B cell (primary cell): ENCODE data around the gene ELOVL6. TPM values are rescaled to one million over a fixed set of nuclear protein-coding genes. Genes with fewer than 3 reads are reported as not detected.

Experiments
- ATAC-seq: fragments of 200-7000 bp; cut with Tn5 transposase; one replicate; pipeline ENCODE4 v1.10.0; 2021; ENCODE audit warnings: low read depth, mild to moderate bottlenecking, moderate number of reproducible peaks, moderate library complexity
- CTCF ChIA-PET: fragments of 350-600 bp; sonication (Branson Sonifier 250); formaldehyde crosslinking; loops from one replicate; lab custom pipeline; 2021; ENCODE audit warnings: antibody characterized with exemption, inconsistent platforms; lab: Charles Lee
- POLR2A ChIA-PET: fragments of 350-600 bp; sonication (Branson Sonifier 250); formaldehyde crosslinking; loops from one replicate; lab custom pipeline; 2021; ENCODE audit warnings: antibody characterized with exemption; lab: Charles Lee
- DNase-seq: peaks from one replicate; pipeline ENCODE4 v3.0.0; 2013
- H2AFZ ChIP-seq: 2 replicates; pipeline ENCODE4 v1.6.1; 2012; ENCODE audit warnings: mild to moderate bottlenecking, low read depth, low read length; ENCODE audit not compliant: insufficient read depth, poor library complexity, severe bottlenecking
- H3K27ac ChIP-seq, 2 donors: 1 replicate in 1 of 2; 2 replicates in 1 of 2; pipeline ENCODE4 v1.5.1; 2012 to 2013; ENCODE audit warnings: low read length in 2 of 2, mild to moderate bottlenecking in 2 of 2, moderate library complexity in 1 of 2
- H3K27me3 ChIP-seq, 4 experiments: fragments of 200-600 bp in 1 of 4; sonication (generic) in 1 of 4; replicated peaks in 1 of 4; 1 replicate in 2 of 4; 2 replicates in 2 of 4; pipeline versions ENCODE4 v1.6.1 to v1.7.0; 2013 to 2016; ENCODE audit warnings: low read length in 3 of 4, mild to moderate bottlenecking in 2 of 4, mixed read lengths in 1 of 4, moderate library complexity in 1 of 4; ENCODE audit not compliant: insufficient read depth in 4 of 4, control insufficient read depth in 3 of 4; ENCODE audit errors: control extremely low read depth in 1 of 4
- H3K36me3 ChIP-seq, 2 experiments: replicated peaks in 1 of 2; 1 replicate in 1 of 2; 2 replicates in 1 of 2; pipeline versions ENCODE4 v1.6.1 to v1.7.1; 2013; ENCODE audit warnings: low read length in 1 of 2; ENCODE audit not compliant: insufficient read depth in 2 of 2, control insufficient read depth in 1 of 2; ENCODE audit errors: control extremely low read depth in 1 of 2, extremely low read depth in 1 of 2
- H3K4me1 ChIP-seq, 2 donors: fragments of 200-600 bp in 1 of 2; sonication (generic) in 1 of 2; 1 replicate in 1 of 2; 2 replicates in 1 of 2; pipeline versions ENCODE4 v1.5.1 to v1.6.1; 2013 to 2017; ENCODE audit warnings: low read length in 2 of 2; ENCODE audit not compliant: control insufficient read depth in 2 of 2, insufficient read depth in 2 of 2
- H3K4me2 ChIP-seq: replicated peaks from 2 replicates; pipeline ENCODE3; 2012; ENCODE audit warnings: mild to moderate bottlenecking, low read depth, low read length; ENCODE audit not compliant: poor library complexity, severe bottlenecking
- H3K4me3 ChIP-seq, 5 experiments: fragments of 200-600 bp in 1 of 5; sonication (generic) in 1 of 5; 1 replicate in 3 of 5; 2 replicates in 2 of 5; pipeline versions ENCODE4 v1.5.1 to v1.7.0; 2011 to 2016; ENCODE audit warnings: low read length in 4 of 5, mild to moderate bottlenecking in 4 of 5, low read depth in 2 of 5, control low read depth in 1 of 5, moderate library complexity in 1 of 5; ENCODE audit not compliant: insufficient read depth in 1 of 5; ENCODE audit errors: control extremely low read depth in 1 of 5, extremely low read depth in 1 of 5
- H3K79me2 ChIP-seq: fragments of 200-600 bp; sonication (generic); one replicate; pipeline ENCODE4 v1.6.0; 2016; ENCODE audit warnings: low read length; ENCODE audit not compliant: control insufficient read depth, insufficient read depth
- H3K9ac ChIP-seq: fragments of 200-600 bp; sonication (generic); 2 replicates; pipeline ENCODE4 v1.6.1; 2017; ENCODE audit warnings: mild to moderate bottlenecking, low read length, moderate library complexity
- H3K9me3 ChIP-seq, 3 donors: one replicate each; pipeline versions ENCODE4 v1.6.1 to v1.7.1; 2013; ENCODE audit warnings: low read length in 2 of 3; ENCODE audit not compliant: control insufficient read depth in 2 of 3, insufficient read depth in 1 of 3; ENCODE audit errors: control extremely low read depth in 1 of 3
- H4K20me1 ChIP-seq: 2 replicates; pipeline ENCODE4 v1.6.0; 2012; ENCODE audit warnings: mild to moderate bottlenecking, low read length; ENCODE audit not compliant: insufficient read depth, control insufficient read depth, poor library complexity, severe bottlenecking
- H3K27ac Mint-ChIP-seq: one replicate; pipeline ENCODE4 v1.8.0; 2021; ENCODE audit warnings: mixed read lengths
- H3K27me3 Mint-ChIP-seq: one replicate; pipeline ENCODE4 v1.8.0; 2021; ENCODE audit warnings: mixed read lengths
- H3K4me1 Mint-ChIP-seq: one replicate; pipeline ENCODE4 v1.8.0; 2021; ENCODE audit warnings: mixed read lengths
- H3K4me3 Mint-ChIP-seq: one replicate; pipeline ENCODE4 v1.8.0; 2021; ENCODE audit warnings: mixed read lengths
- H3K9me3 Mint-ChIP-seq: one replicate; pipeline ENCODE4 v1.8.0; 2022; ENCODE audit warnings: mixed read lengths; ENCODE audit not compliant: insufficient read depth
- CTCF ChIP-seq: fragments of 200-600 bp; IDR thresholded peaks from one replicate; pipeline ENCODE4 v1.8.0; 2022; ENCODE audit warnings: antibody characterized with exemption, mild to moderate bottlenecking
- EZH2 ChIP-seq: IDR thresholded peaks from 2 replicates; pipeline ENCODE4 v1.6.1; 2012; ENCODE audit warnings: borderline replicate concordance, low read depth, mild to moderate bottlenecking, moderate library complexity, low read length; ENCODE audit not compliant: insufficient read depth, poor library complexity, severe bottlenecking
- WGBS: methylation state at CpG from one replicate; pipeline ENCODE4 v1.1.5; 2013; ENCODE audit warnings: missing lambda C conversion rate; ENCODE audit not compliant: insufficient coverage; 5-methylcytosine and 5-hydroxymethylcytosine counted together
- intact Hi-C: fragments of 100-400 bp; cut with micrococcal nuclease; formaldehyde crosslinking; loops from one replicate; pipeline ENCODE4 v1.10.0; 2022
- polyA plus RNA-seq: library from polyadenylated mRNA; depleted of rRNA; stranded (reverse); fragments of >200 nt; gene quantifications from 2 replicates; pipeline ENCODE4 v1.2.3, GENCODE V29; 2012
- total RNA-seq, 2 donors: library from RNA; stranded (reverse); fragments of 120-200 nt in 1 of 2; gene quantifications; 1 replicate in 1 of 2; 2 replicates in 1 of 2; pipeline versions ENCODE4 v1.2.3 to v1.2.4, GENCODE V29; 2013 to 2022

ELOVL6 gene
- total and polyA plus RNA-seq, 2 donors (not counting 1 experiment from before 2014, with no cell fraction given), result 0.10 to 0.22 TPM

- peaks cover 11% of the 10 kb centered on the region for H3K27me3 Mint-ChIP-seq
- H3K36me3 ChIP-seq, result no peaks in the 10 kb centered on the region
- no peak overlapping the region for H2AFZ ChIP-seq
- TF ChIP-seq CTCF (no peak), EZH2 (no peak)
- H3K4me3 Mint-ChIP-seq, result no peak overlapping the region
- intact Hi-C loops, result no loop called here
- H4K20me1 ChIP-seq, result no peaks in the 10 kb centered on the region
- no peak overlapping the region for H3K27ac ChIP-seq
- H3K9me3 Mint-ChIP-seq, result no peaks in the 10 kb centered on the region
- no peak overlapping the region for H3K4me3 ChIP-seq
- ChIA-PET POLR2A (no interaction called here), CTCF (no interaction called here)
- H3K4me2 ChIP-seq, result no peak overlapping the region
- no peak overlapping the region for H3K9ac ChIP-seq
- H3K27ac Mint-ChIP-seq, result no peak overlapping the region
- H3K4me1 ChIP-seq, result no peaks in the 10 kb centered on the region
- no peaks in the 10 kb centered on the region for H3K79me2 ChIP-seq
- H3K9me3 ChIP-seq, result no peaks in the 10 kb centered on the region
- WGBS, result no CpG with 5 or more reads among the region's 1 CpG
- no peaks in the 10 kb centered on the region for H3K27me3 ChIP-seq
- ATAC-seq, result no peak
- DNase-seq, result no peak
- H3K4me1 Mint-ChIP-seq, result no peaks in the 10 kb centered on the region
These were observed 102.0 kb downstream of the ELOVL6 start for GRCh38 chr4:110096405-110096804.

- H3K27ac Mint-ChIP-seq, result no peak overlapping the region
- peaks cover 11% of the 10 kb centered on the region for H3K27me3 Mint-ChIP-seq
- no peaks in the 10 kb centered on the region for H3K9me3 Mint-ChIP-seq
- no peaks in the 10 kb centered on the region for H3K79me2 ChIP-seq
- no peaks in the 10 kb centered on the region for H4K20me1 ChIP-seq
- no peak overlapping the region for H3K4me2 ChIP-seq
- no CpG with 5 or more reads among the region's 4 CpGs for WGBS
- no peak for TF ChIP-seq CTCF
- TF ChIP-seq EZH2, result no peak
- H3K27ac ChIP-seq, result no peak overlapping the region
- H3K4me1 Mint-ChIP-seq, result no peaks in the 10 kb centered on the region
- no peak overlapping the region for H3K9ac ChIP-seq
- H3K27me3 ChIP-seq, result no peaks in the 10 kb centered on the region
- no peak overlapping the region for H3K4me3 Mint-ChIP-seq
- POLR2A ChIA-PET, result no interaction called here
- DNase-seq (no peak), ATAC-seq (no peak)
- intact Hi-C loops, result no loop called here
- no peaks in the 10 kb centered on the region for H3K9me3 ChIP-seq
- no peaks in the 10 kb centered on the region for H3K4me1 ChIP-seq
- no peak overlapping the region for H3K4me3 ChIP-seq
- no peak overlapping the region for H2AFZ ChIP-seq
- H3K36me3 ChIP-seq, result no peaks in the 10 kb centered on the region
- CTCF ChIA-PET, result no interaction called here
These were observed 105.8 kb downstream of the ELOVL6 start for GRCh38 chr4:110092646-110093045.
